ENCODE results near the gene YIPF6. TPM values are rescaled to one million over a fixed set of nuclear protein-coding genes. Genes with fewer than 3 reads are reported as not detected.

The YIPF6 gene
- total and polyA plus RNA-seq, 7 donors, result 12.9 to 43.3 (median 30.4) TPM

GRCh38 chrX:68568136-68568535, 69.3 kb downstream of the YIPF6 start:
- no peak for ATAC-seq
- TF ChIP-seq CTCF (IDR thresholded peaks at IDR 0.05), result no peak
- H3K27ac ChIP-seq, result no peak overlapping the region
- no peak for DNase-seq
- H3K4me3 ChIP-seq, result no peak overlapping the region
- no peaks in the 10 kb centered on the region for H3K36me3 ChIP-seq (ENCODE audit: insufficient read depth in 1 of 2, low read depth in 1 of 2)
- intact Hi-C loops (cut with DNase I), result no loop called here
- H3K4me1 ChIP-seq, result no peaks in the 10 kb centered on the region
- no peaks in the 10 kb centered on the region for H3K9me3 ChIP-seq
- H3K27me3 ChIP-seq (ENCODE audit: insufficient read depth in 3 of 3, low read length in 2 of 3), result no peaks in the 10 kb centered on the region
- 82 to 96% (median 91%) methylated on average over 2 of the region's 2 CpGs for WGBS, 3 donors

- no peaks in the 10 kb centered on the region for H3K36me3 ChIP-seq (ENCODE audit: insufficient read depth in 1 of 2, low read depth in 1 of 2)
- H3K4me3 ChIP-seq, result no peak overlapping the region
- ATAC-seq, result no peak
- no peak for DNase-seq
- no peaks in the 10 kb centered on the region for H3K4me1 ChIP-seq
- H3K27ac ChIP-seq, result no peak overlapping the region
- intact Hi-C loops (cut with DNase I), result no loop called here
- no peaks in the 10 kb centered on the region for H3K9me3 ChIP-seq
- H3K27me3 ChIP-seq (ENCODE audit: insufficient read depth in 3 of 3, low read length in 2 of 3), result no peaks in the 10 kb centered on the region
- 69 to 89% (median 88%) methylated on average over 4 of the region's 4 CpGs for WGBS, 3 donors
- no peak for TF ChIP-seq CTCF (IDR thresholded peaks at IDR 0.05)
These were observed 71.7 kb downstream of the YIPF6 start for GRCh38 chrX:68570598-68570997.

- intact Hi-C loops (cut with DNase I), result no loop called here
- ATAC-seq (peak in 1 of 4 donors; percentile 26), DNase-seq (no peak)
- Histone ChIP-seq H3K36me3 (ENCODE audit: insufficient read depth in 1 of 2, low read depth in 1 of 2) (no peaks in the 10 kb centered on the region), H3K27ac (peak overlapping the region; percentile 67), H3K27me3 (ENCODE audit: insufficient read depth in 3 of 3, low read length in 2 of 3) (no peaks in the 10 kb centered on the region), H3K4me1 (no peaks in the 10 kb centered on the region), H3K4me3 (no peak overlapping the region), H3K9me3 (no peaks in the 10 kb centered on the region)
- 72 to 97% (median 94%) methylated on average over 3 of the region's 3 CpGs for WGBS, 3 donors
- TF ChIP-seq CTCF (IDR thresholded peaks at IDR 0.05), result no peak
These were observed 72.4 kb downstream of the YIPF6 start for GRCh38 chrX:68571292-68571609.

- intact Hi-C loops (cut with DNase I), result no loop called here
- no peaks in the 10 kb centered on the region for H3K27me3 ChIP-seq (ENCODE audit: insufficient read depth in 3 of 3, low read length in 2 of 3)
- H3K4me3 ChIP-seq, result no peak overlapping the region
- no peak for DNase-seq
- no peaks in the 10 kb centered on the region for H3K36me3 ChIP-seq (ENCODE audit: insufficient read depth in 1 of 2, low read depth in 1 of 2)
- ATAC-seq, result peak; percentile 96 to 98 (median 97)
- H3K9me3 ChIP-seq, result no peaks in the 10 kb centered on the region
- no peak for TF ChIP-seq CTCF (IDR thresholded peaks at IDR 0.05)
- 59 to 91% (median 81%) methylated on average over 1 to 2 of the region's 2 CpGs for WGBS, 3 donors
- H3K4me1 ChIP-seq, result no peaks in the 10 kb centered on the region
- peak overlapping the region; percentile 67 for H3K27ac ChIP-seq
These were observed 72.9 kb downstream of the YIPF6 start for GRCh38 chrX:68571610-68572311.

- TF ChIP-seq CTCF (IDR thresholded peaks at IDR 0.05), result no peak
- intact Hi-C loops (cut with DNase I), result no loop called here
- 64 to 98% (median 94%) methylated on average over 3 of the region's 3 CpGs for WGBS, 3 donors
These were observed 75.4 kb downstream of the YIPF6 start for GRCh38 chrX:68574240-68574639.

More at GRCh38 chrX:68574240-68574639, 75.4 kb downstream of the YIPF6 start:
- Histone ChIP-seq H3K9me3 (no peaks in the 10 kb centered on the region), H3K27ac (no peak overlapping the region), H3K36me3 (ENCODE audit: insufficient read depth in 1 of 2, low read depth in 1 of 2) (no peaks in the 10 kb centered on the region), H3K27me3 (ENCODE audit: insufficient read depth in 3 of 3, low read length in 2 of 3) (no peaks in the 10 kb centered on the region), H3K4me3 (no peak overlapping the region), H3K4me1 (no peaks in the 10 kb centered on the region)
- no peak for DNase-seq
- no peak for ATAC-seq
